Anterior cingulate cortex (tissue), 58 donors: Measurements from ENCODE around the gene STARD10.

Experiments used
- DNase-seq, 58 donors: peaks; one replicate each; lab custom pipeline; 2025; lab: John Stamatoyannopoulos, UW

Gene STARD10

GRCh38 chr11:72768581-72768980, 25.3 kb downstream of the STARD10 start:
- DNase-seq, result no peak

- no peak for DNase-seq
Observed at GRCh38 chr11:72767203-72768062, 26.4 kb downstream of the STARD10 start.

GRCh38 chr11:72766152-72766902, 27.5 kb downstream of the STARD10 start:
- DNase-seq, result no peak

GRCh38 chr11:72764503-72764902, 29.3 kb downstream of the STARD10 start:
- DNase-seq, result no peak

GRCh38 chr11:72763823-72764222, 30.0 kb downstream of the STARD10 start:
- DNase-seq, result no peak

- no peak for DNase-seq
Observed at GRCh38 chr11:72762641-72763304, 31.1 kb downstream of the STARD10 start.

- no peak for DNase-seq
Observed at GRCh38 chr11:72760539-72761405, 33.1 kb downstream of the STARD10 start.

GRCh38 chr11:72759468-72759985, 34.3 kb downstream of the STARD10 start:
- no peak for DNase-seq

- DNase-seq, result peak in 2 of 58 donors; percentile 13 to 41
Observed at GRCh38 chr11:72758690-72759389, 35.0 kb downstream of the STARD10 start.

GRCh38 chr11:72758304-72758689, 35.5 kb downstream of the STARD10 start:
- DNase-seq, result no peak

- DNase-seq, result no peak
Observed at GRCh38 chr11:72755713-72756285, 38.0 kb downstream of the STARD10 start.

GRCh38 chr11:72754544-72755155, 39.2 kb downstream of the STARD10 start:
- no peak for DNase-seq

- no peak for DNase-seq
Observed at GRCh38 chr11:72754149-72754543, 39.7 kb downstream of the STARD10 start.

GRCh38 chr11:72753341-72754148, 40.3 kb downstream of the STARD10 start:
- DNase-seq, result peak in 10 of 58 donors; percentile 19 to 65 (median 28)

- DNase-seq, result peak in 51 of 58 donors; percentile 18 to 81 (median 60)
Observed at GRCh38 chr11:72752088-72752914, 41.5 kb downstream of the STARD10 start, which contains the start of gene ARAP1. ARAP1 (minus strand) TSS chr11:72752408; CDS start chr11:72727128, 25,280 bp downstream.
